Esophagus squamous epithelium (tissue), 4 donors: ENCODE results near the gene FCRL4.

Experiments used
- CTCF ChIP-seq, 6 experiments: fragments of 450-650 bp in 4 of 6; fragments of 200-600 bp in 2 of 6; sonication (generic) in 2 of 6; IDR thresholded peaks; one replicate each; pipeline ENCODE4 v1.5.1; 2016 to 2019; ENCODE audit warnings: antibody characterized with exemption in 6 of 6, mild to moderate bottlenecking in 4 of 6, moderate library complexity in 4 of 6
- POLR2A ChIP-seq, 4 donors: fragments of 450-650 bp; IDR thresholded peaks; one replicate each; pipeline ENCODE4 v1.6.1; 2017; ENCODE audit warnings: antibody characterized with exemption in 4 of 4, mild to moderate bottlenecking in 4 of 4, moderate library complexity in 3 of 4

DNA sequence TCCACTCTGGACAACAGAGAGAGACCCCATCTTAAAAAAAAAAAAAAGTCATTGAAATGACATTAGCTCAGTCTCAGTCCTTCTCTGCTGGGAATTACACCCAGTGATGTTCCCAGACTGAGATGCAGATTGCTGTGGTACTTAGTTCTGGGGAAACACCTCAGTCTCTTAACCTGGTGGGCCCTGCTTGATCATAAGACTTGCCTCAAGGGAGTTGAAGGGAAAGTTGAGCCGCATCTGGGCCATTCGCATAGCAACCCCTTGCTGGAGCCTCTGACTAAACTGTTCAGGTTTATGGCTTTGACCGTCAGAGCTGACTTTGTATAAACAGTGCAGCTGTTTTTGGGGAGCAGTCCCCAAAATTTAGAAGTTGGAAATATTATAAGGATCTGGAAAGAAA is 13.4 kb downstream of the FCRL4 start:
- TF ChIP-seq CTCF (IDR thresholded peaks at IDR 0.05) (no peak), POLR2A (IDR thresholded peaks at IDR 0.05) (no peak)
